HepG2 (cell line): Measurements from ENCODE around the gene ZER1. TPM values are rescaled to one million over a fixed set of nuclear protein-coding genes. Genes with fewer than 3 reads are reported as not detected.
"Not testable (repeated sequence)": the region's sequence is repeated elsewhere in the genome, so short reads cannot be mapped to it uniquely, and the experiment has no call there.

ENCODE experiments used
- ATAC-seq: fragments of 200-7000 bp; cut with Tn5 transposase; 3 replicates; pipeline ENCODE4 v1.9.1; 2020; ENCODE audit warnings: mild to moderate bottlenecking, moderate library complexity
- BruUV-seq: library from RNA; stranded (reverse); fragments of 400-500 nt; replicated peaks from 2 replicates; lab custom pipeline; 2021; lab: Mats Ljungman, UMichigan
- CTCF ChIA-PET: fragments of 300-600 bp; formaldehyde crosslinking; extraction: SDS; loops from one replicate; lab custom pipeline; 2021; ENCODE audit warnings: low total read pairs, inconsistent platforms, low intra/inter-chr PET ratio; lab: Yijun Ruan, JAX
- POLR2A ChIA-PET: fragments of 350-600 bp; sonication (Branson Sonifier 250); formaldehyde crosslinking; loops from one replicate; lab custom pipeline; 2020; ENCODE audit warnings: antibody characterized with exemption, inconsistent platforms; lab: Yijun Ruan, JAX
- DNase-seq: peaks from one replicate; pipeline ENCODE4 v3.0.0-alpha.2; 2015; ENCODE audit warnings: low spot score
- FAIRE-seq: peaks from 3 replicates; lab custom pipeline; 2011; peaks lifted over from hg19 to GRCh38; lab: Jason Lieb, UNC
- H2AFZ ChIP-seq: one replicate; pipeline ENCODE4 v1.6.1; 2011; ENCODE audit warnings: low read length, inconsistent platforms
- H3K27ac ChIP-seq: fragments of 300-600 bp; 3 replicates; pipeline ENCODE4 v1.8.0; 2011; ENCODE audit warnings: mixed run types, mild to moderate bottlenecking, mixed read lengths, low read length, inconsistent platforms; ENCODE audit not compliant: insufficient read depth; ENCODE audit errors: extremely low read length
- H3K27me3 ChIP-seq, 2 experiments: fragments of 200-600 bp in 1 of 2; 2 replicates in 1 of 2; 3 replicates in 1 of 2; pipeline versions ENCODE4 v1.6.0 to v1.8.0; 2011; ENCODE audit warnings: low read length in 2 of 2, mild to moderate bottlenecking in 2 of 2, moderate library complexity in 2 of 2, inconsistent platforms in 1 of 2; ENCODE audit not compliant: insufficient read depth in 2 of 2, control insufficient read depth in 1 of 2
- H3K36me3 ChIP-seq, 2 experiments: fragments of 200-600 bp in 1 of 2; replicated peaks in 1 of 2; 2 replicates in 1 of 2; 3 replicates in 1 of 2; pipeline versions ENCODE4 v1.5.1 to v1.8.0; 2011; ENCODE audit warnings: low read length in 2 of 2, inconsistent platforms in 1 of 2; ENCODE audit not compliant: insufficient read depth in 2 of 2, control insufficient read depth in 1 of 2
- H3K4me1 ChIP-seq: 2 replicates; pipeline ENCODE4 v1.5.1; 2012; ENCODE audit warnings: low read length, inconsistent platforms; ENCODE audit not compliant: insufficient read depth
- H3K4me2 ChIP-seq: 2 replicates; pipeline ENCODE4 v1.6.0; 2011; ENCODE audit warnings: low read depth, low read length, inconsistent platforms
- H3K4me3 ChIP-seq, 3 experiments: fragments of 200-600 bp in 1 of 3; sonication (generic), shearing (Covaris generic) in 1 of 3; replicated peaks in 1 of 3; 2 replicates each; pipeline ENCODE4 v1.5.1; 2011 to 2016; ENCODE audit warnings: low read length in 3 of 3, inconsistent platforms in 2 of 3, low read depth in 2 of 3, mild to moderate bottlenecking in 2 of 3, control low read depth in 1 of 3, mixed read lengths in 1 of 3; ENCODE audit not compliant: insufficient read depth in 1 of 3
- H3K79me2 ChIP-seq: one replicate; pipeline ENCODE4 v1.6.1; 2011; ENCODE audit warnings: low read length, inconsistent platforms; ENCODE audit not compliant: insufficient read depth
- H3K9ac ChIP-seq: 2 replicates; pipeline ENCODE4 v1.6.0; 2011; ENCODE audit warnings: mild to moderate bottlenecking, low read depth, low read length, inconsistent platforms; ENCODE audit not compliant: insufficient read depth
- H3K9me3 ChIP-seq: 2 replicates; pipeline ENCODE4 v1.5.1; 2012; ENCODE audit warnings: mild to moderate bottlenecking, low read length
- H4K20me1 ChIP-seq: 2 replicates; pipeline ENCODE4 v1.6.0; 2011; ENCODE audit warnings: inconsistent platforms, mild to moderate bottlenecking, low read length, moderate library complexity; ENCODE audit not compliant: insufficient read depth
- TCF7L2 ChIP-seq: IDR thresholded peaks from 2 replicates; pipeline ENCODE4 v1.6.1; 2011; ENCODE audit warnings: mild to moderate bottlenecking, low read depth, low read length, moderate library complexity
- ZNF652 ChIP-seq: IDR thresholded peaks from 2 replicates; pipeline ENCODE4 v1.6.1; 2016; ENCODE audit warnings: low read depth, borderline replicate concordance
- ZNF776 ChIP-seq: sonication (generic); formaldehyde crosslinking; IDR thresholded peaks from 2 replicates; pipeline ENCODE4 v1.4.0; 2020; ENCODE audit warnings: mild to moderate bottlenecking, missing genetic modification reagents
- ZNF878 ChIP-seq: sonication (generic); formaldehyde crosslinking; IDR thresholded peaks from 2 replicates; pipeline ENCODE4 v1.8.1; 2023; ENCODE audit warnings: mild to moderate bottlenecking, missing genetic modification reagents, moderate library complexity
- WGBS: methylation state at CpG from one replicate; pipeline ENCODE4 v1.1.6; 2017; ENCODE audit warnings: low lambda C conversion rate; 5-methylcytosine and 5-hydroxymethylcytosine counted together
- in situ Hi-C: cut with HindIII; loops from 2 replicates; pipeline ENCODE4 v1.10.0; 2017; ENCODE audit warnings: low pct_unique_long_range_greater_than_20kb; ENCODE audit not compliant: extremely low pct_ligation_motif_present
- intact Hi-C: fragments of 100-400 bp; cut with micrococcal nuclease; formaldehyde crosslinking; loops from one replicate; pipeline ENCODE4 v1.10.0; 2022; ENCODE audit not compliant: unreplicated experiment
- polyA plus RNA-seq, 8 experiments: library from polyadenylated mRNA; depleted of rRNA in 3 of 8; stranded (reverse) in 7 of 8; unstranded in 1 of 8; fragments of >200 nt; fragmentation: Illumina TruSeq in 4 of 8; extraction: Trizol in 4 of 8; gene quantifications; 2 replicates each; pipeline versions ENCODE4 v1.2.1 to v1.2.3, GENCODE V29; 2011 to 2016; ENCODE audit warnings: low read depth in 4 of 8, missing spikeins in 1 of 8, mixed read lengths in 1 of 8; ENCODE audit not compliant: insufficient read depth in 1 of 8
- total RNA-seq, 5 experiments: library from RNA; depleted of rRNA; stranded (reverse); fragments of >200 nt; fragmentation: Illumina TruSeq; extraction: Trizol; gene quantifications; 2 replicates each; pipeline ENCODE4 v1.2.3, GENCODE V29; 2016; ENCODE audit warnings: low read depth in 1 of 5
- TF ChIP-seq, protein P1 (sequence below): sonication (generic); formaldehyde crosslinking; IDR thresholded peaks from 2 replicates; pipeline ENCODE4 v1.4.0; 2020; ENCODE audit warnings: low read depth, missing genetic modification reagents
- TF ChIP-seq, protein P2 (sequence below): sonication (generic); formaldehyde crosslinking; IDR thresholded peaks from 2 replicates; pipeline ENCODE4 v1.4.0; 2020; ENCODE audit warnings: missing genetic modification reagents, mild to moderate bottlenecking, borderline replicate concordance

ZER1 gene
- total and polyA plus RNA-seq, 2 of the 13 experiments (the other 11 are each of a cell fraction or from before 2014, with no cell fraction given) = 7.7 to 40.0 TPM

DNA sequence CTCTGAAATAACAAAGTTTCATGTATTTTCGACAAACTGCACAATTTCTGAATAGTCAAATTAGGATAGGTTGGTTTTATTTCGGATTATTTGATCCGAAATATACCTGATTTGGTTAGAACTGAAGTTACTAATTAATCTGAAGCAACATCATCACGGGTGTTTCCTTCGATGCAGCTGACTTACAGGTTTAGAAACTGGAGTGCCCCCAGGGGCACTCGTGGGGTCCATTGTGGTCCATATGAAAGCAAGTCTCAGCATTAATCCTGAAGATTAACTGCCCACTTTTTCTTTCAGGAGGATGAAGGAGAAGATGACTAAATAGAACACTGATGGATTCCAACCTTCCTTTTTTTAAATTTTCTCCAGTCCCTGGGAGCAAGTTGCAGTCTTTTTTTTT, 77.4 kb downstream of the ZER1 start (continued):
- TF ChIP-seq ZNF652 (CRISPR knock-in tag) (no peak), ZNF776 (no peak), ZNF878 (CRISPR knock-in tag) (no peak), TCF7L2 (no peak)
- TF ChIP-seq, protein P1, sequence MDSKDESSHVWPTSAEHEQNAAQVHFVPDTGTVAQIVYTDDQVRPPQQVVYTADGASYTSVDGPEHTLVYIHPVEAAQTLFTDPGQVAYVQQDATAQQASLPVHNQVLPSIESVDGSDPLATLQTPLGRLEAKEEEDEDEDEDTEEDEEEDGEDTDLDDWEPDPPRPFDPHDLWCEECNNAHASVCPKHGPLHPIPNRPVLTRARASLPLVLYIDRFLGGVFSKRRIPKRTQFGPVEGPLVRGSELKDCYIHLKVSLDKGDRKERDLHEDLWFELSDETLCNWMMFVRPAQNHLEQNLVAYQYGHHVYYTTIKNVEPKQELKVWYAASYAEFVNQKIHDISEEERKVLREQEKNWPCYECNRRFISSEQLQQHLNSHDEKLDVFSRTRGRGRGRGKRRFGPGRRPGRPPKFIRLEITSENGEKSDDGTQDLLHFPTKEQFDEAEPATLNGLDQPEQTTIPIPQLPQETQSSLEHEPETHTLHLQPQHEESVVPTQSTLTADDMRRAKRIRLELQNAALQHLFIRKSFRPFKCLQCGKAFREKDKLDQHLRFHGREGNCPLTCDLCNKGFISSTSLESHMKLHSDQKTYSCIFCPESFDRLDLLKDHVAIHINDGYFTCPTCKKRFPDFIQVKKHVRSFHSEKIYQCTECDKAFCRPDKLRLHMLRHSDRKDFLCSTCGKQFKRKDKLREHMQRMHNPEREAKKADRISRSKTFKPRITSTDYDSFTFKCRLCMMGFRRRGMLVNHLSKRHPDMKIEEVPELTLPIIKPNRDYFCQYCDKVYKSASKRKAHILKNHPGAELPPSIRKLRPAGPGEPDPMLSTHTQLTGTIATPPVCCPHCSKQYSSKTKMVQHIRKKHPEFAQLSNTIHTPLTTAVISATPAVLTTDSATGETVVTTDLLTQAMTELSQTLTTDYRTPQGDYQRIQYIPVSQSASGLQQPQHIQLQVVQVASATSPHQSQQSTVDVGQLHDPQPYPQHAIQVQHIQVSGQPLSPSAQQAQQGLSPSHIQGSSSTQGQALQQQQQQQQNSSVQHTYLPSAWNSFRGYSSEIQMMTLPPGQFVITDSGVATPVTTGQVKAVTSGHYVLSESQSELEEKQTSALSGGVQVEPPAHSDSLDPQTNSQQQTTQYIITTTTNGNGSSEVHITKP (CRISPR knock-in tag) = no peak
- TF ChIP-seq, protein P2, sequence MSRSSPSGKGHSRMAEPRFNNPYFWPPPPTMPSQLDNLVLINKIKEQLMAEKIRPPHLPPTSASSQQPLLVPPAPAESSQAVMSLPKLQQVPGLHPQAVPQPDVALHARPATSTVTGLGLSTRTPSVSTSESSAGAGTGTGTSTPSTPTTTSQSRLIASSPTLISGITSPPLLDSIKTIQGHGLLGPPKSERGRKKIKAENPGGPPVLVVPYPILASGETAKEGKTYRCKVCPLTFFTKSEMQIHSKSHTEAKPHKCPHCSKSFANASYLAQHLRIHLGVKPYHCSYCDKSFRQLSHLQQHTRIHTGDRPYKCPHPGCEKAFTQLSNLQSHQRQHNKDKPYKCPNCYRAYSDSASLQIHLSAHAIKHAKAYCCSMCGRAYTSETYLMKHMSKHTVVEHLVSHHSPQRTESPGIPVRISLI (CRISPR knock-in tag) = no peak

DNA sequence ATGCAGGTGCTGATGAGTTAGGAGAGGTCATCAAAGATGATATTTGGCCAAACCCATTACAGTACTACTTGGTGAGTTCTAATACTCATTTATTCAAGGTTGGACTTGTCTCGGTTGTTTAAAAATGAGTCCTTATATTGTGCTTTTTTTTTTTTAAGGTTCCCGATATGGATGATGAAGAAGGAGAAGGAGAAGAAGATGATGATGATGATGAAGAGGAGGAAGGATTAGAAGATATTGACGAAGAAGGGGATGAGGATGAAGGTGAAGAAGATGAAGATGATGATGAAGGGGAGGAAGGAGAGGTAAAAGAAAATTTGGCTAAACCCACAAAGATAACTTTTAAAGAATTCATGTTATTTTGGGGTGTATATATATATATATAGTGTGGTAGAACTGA, 78.0 kb downstream of the ZER1 start:
- not testable (repeated sequence) for ATAC-seq
- 93% methylated on average over 3 of the region's 3 CpGs for WGBS

More for the DNA sequence above, 78.0 kb downstream of the ZER1 start:
- POLR2A ChIA-PET, FAIRE-seq, BruUV-seq, H3K9me3 ChIP-seq, H3K9ac ChIP-seq, H2AFZ ChIP-seq, in situ Hi-C loops, H3K27me3 ChIP-seq, H3K27ac ChIP-seq, DNase-seq, H3K4me3 ChIP-seq, intact Hi-C loops, CTCF ChIA-PET, H3K4me2 ChIP-seq: not testable (repeated sequence)
- Histone ChIP-seq H3K36me3 (peaks cover 6 to 32% of the 10 kb centered on the region in 2 experiments; a peak in 4 of 5 replicates), H4K20me1 (peaks cover 19% of the 10 kb centered on the region), H3K4me1 (peaks cover 26% of the 10 kb centered on the region), H3K79me2 (peaks cover 34% of the 10 kb centered on the region)
